NCI-H2107 (cell line): ENCODE data around the gene TTC9B.
"Not testable (repeated sequence)": the region's sequence is repeated elsewhere in the genome, so short reads cannot be mapped to it uniquely, and the experiment has no call there.

Experiments
- DNase-seq: peaks from one replicate; lab custom pipeline; 2025; lab: John Stamatoyannopoulos, UW

TTC9B gene

DNA sequence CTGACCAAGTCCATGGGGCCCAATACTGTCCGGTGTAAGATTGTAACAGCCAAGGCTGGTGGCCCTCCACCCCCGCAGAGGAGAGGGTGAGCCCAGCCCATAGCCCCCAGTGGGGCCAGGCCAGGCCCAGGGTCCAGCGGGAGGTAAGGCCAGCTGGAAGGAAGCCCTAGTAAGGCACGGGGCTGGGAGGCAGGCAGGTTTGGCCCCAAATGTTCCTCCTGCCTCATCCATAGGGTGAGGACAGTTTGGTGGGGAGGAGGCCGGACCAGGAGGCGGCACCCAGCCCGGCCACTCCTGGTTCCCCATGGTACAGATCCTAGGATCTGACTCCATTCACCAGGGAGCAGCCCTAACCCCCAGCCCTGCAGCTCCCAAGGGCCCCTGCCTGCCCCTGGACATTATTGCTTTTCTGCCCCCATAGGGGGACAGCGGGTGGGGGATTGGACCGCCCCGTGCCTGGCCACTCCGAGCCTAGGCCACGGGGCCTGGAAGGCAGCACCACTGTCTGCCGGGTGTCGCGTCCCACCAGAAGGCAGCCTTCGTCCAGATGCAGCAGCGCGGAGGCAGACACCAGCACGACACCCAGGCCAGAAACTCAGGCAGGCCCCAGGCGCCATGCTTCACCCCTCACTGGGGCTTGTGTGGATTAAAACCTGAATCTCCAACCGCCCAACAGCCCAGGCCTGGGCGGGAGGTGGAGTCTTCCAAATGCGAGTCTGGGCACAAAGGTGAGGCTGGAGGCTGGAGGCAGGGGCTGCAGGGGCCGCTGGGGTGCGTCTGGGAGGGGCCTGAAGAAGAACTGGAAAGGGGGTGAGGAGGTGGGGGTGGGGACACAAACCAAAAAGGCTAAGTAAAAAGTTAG is 15.0 kb upstream of the TTC9B start:
- DNase-seq = no peak

DNA sequence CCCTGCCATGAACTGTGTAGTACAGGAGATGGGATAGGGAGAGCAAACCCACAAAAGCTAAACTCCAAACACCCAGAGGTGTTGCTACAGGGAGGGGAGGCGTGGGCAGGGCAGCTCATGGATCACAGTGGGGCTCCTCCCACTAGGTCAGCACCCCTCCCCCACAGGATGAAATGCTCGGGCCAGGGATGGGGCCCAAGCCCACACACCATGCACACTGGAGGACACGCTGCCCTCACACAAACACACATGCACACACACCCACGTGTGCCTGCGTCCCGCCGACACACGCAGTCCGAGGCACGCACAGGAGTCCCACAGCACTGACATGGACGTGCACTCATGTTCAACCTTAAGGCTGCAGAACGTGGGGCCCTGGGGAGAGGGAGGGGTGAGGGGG is 14.3 kb upstream of the TTC9B start:
- DNase-seq = no peak

DNA sequence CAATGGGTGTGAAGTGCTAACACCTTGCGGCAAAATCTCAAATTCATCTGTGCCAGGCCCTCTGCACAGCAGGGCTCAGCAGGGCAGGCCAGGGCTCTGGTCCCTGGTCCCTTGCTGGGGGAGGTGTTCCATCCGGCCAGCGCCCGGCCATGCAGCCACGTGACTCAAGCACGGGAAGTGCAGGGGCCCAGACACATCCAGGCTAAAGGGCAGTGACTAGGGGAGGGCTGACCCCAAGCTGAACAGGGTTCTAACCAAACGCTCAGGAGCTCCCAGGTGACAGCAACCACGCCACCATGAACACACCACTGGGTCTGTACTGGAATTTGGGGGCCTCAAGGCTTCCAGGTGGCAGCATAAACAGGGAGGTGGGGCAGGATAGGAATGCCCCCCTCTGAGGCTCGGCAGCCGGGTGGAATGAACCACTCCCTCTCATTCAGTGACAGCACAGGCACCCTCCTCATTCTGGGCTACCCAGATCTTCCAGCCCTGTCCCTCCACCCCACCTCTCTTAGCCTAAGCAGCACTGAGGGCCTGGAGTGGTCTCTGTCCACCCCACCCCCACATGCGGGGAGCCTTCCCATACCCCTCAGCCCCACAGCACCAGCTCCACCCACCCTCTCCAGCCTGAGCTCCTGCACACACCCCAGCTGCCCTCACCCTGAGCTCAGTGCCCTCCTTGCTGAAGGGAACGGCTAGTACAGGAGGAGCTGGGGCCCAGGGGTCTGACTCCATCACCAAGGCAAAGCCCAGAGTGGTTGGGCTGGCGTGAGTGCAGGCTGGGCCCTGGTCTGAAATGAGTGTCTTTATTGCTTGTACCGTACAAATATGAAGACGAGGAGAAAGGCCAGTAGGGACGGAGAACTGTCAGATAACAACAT is 13.6 kb upstream of the TTC9B start:
- DNase-seq = no peak

DNA sequence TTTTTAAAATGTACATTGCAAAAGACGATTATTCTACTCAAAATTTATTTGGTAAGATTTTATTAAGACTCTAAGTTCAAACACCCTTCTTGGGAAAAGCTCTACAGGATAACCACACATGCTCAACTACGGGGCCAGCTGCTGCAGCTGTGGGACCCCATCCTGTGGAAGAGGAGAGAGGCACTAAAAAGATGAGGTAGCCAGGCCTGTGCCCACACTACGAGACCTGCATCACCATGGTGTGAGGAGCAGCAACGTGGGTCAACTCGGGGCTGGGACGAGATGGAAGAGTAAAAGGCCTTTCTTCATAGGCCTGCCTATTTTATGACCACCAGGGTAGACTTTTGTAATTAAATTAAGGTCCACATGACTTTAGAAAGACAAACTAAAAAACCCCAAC is 12.9 kb upstream of the TTC9B start:
- no peak for DNase-seq

DNA sequence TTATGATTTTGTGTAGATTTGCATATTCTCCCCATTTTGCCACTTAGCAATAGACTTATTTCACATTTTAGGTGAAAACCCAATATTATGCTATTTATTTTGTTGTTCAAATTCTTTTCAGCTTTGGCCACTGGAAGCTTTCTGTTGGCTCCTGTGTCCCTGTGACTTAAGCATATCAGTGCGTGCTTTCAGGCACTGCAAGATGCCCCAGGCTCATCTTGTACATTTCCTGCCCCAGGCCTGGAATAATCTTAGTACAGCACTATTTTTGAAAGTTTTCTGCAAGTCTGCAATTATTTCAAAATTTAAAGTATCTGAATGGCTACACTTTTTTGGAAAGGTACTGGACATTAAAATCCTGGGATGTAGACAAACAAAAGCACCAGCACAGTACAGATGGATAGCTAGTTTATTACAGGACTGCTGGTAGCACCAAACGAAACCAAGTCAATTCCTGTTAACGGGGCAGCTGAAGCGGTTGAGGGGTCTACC is 11.8 kb upstream of the TTC9B start:
- no peak for DNase-seq

DNA sequence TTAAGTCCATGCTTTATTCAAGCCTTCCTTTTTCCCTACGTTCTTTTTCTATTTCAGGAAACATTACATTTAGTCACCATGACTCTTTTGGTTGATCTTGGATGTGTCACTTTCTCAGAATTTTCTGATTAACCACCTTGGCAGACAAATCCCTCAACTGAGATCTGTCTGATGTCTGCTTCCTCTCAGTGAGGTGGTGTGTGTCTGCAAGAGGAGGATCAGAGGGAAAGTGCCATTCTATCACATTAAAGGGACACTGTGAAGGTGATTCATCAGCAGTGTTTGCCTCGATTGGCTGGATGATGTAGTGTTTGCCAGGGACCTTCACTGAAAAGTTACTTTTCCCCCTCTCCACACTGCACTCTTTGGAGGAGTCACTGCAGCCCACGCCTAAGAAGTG is 11.3 kb upstream of the TTC9B start:
- no peak for DNase-seq

DNA sequence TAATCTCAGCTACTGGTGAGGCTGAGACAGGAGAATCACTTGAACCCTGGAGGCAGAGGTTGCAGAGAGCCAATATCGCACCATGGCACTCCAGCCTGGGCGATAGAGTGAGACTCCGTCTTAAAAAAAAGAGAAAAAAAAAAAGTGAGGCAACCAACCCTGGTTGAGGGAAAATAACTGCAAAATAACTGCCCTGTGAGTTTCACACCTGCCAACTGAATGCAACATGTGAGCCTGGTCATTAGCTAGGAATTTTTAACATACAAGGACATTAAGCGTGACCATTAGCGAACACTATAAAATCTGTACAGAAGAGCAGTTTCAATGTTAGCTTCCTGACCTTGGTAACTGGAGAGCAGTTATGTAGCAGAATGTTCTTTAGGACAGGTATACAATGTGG is 10.7 kb upstream of the TTC9B start:
- no peak for DNase-seq

DNA sequence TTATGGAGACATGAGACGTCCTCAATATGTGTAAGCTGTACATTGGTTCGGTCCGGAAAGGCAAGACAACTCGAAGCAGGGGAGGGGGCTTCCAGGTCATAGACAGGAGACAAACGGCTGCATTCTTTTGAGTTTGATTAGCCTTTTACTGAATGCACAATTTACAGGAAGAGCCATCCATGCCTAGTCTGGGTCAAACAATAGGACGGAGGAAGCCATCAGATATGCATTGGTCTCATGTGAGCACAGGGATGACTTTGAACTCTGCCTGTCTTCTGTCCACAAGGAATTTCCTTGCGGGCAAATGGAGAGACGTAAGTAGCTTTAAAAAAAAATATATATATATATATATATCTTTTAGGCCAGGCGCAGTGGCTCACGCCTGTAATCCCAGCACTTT is 10.2 kb upstream of the TTC9B start:
- DNase-seq = no peak

DNA sequence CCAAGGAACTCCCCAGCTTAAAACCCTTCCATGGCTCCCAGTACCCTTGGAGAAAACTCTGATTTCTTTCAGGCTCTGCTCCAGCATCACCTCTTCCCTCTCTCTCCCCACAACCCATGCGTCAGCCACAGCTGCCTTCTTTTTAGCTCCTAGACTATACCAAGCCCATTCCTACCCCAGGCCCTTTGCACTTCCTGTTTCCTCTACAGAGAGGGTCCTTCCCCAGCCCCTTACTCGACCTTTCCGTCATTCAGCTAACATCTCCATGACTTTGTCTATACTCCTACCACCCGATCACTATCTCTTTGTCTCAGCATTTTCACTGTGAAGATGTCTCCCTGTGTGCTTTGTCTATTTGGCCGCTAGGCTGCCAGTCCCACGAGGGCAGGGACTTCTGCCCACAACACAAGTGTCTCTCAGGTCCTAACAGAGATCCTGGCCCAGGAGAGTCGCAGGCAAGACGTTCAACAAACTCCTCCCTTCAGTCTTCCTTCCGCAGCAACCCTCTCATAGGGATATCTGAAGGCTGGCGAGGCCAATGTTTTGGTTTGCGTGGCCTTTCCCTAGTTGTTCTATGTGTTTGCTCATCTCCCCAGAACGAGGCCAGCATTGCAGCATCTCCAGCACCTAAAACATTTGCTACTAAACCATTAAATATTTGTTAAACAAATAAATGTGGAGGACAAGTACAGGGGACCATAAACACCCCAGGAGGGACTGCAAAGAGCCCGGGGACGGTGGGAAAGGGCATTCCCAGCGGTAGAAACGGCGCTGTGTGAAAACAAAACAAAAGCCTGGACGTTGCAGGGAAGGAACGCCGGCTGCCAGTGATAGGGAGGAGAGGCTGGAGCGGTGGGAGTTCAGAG is 7.5 kb upstream of the TTC9B start:
- no peak for DNase-seq

DNA sequence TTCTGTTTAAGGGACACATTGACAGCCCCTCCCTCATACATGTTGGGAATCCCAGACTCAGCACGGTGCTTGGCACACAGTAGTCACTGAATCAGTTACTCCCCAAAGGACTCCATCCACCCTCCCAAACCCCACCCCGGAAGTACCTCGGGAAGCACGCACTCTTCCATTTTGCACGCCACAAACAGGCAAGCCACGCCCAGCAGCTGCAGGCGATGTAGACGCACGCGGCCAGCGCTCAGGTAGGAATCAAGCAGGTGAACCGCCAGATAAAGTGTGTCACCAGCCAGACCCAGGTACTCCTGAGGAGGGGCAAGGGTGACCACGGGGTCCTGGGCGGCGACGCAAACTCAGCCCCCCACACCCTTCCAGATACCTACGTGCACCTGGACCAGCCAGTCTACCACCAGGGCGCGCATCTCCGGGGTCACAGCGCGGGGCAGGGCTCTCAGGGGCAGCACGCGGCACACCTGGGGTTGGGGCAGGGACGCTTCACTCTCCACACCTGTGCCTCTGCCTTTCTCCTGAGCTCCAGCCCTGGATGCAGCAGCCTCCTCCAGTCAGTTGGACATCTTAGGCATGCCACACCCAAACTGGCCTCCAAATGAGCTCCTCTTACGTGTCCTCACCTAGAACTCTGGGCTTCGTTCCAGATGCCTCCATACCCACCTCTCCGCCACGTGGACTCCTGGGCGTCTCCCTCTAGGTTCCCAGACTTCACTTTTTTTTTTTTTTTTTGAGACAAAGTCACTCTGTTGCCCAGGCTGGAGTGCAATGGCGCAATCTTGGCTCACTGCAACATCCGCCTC is 6.4 kb upstream of the TTC9B start:
- no peak for DNase-seq

DNA sequence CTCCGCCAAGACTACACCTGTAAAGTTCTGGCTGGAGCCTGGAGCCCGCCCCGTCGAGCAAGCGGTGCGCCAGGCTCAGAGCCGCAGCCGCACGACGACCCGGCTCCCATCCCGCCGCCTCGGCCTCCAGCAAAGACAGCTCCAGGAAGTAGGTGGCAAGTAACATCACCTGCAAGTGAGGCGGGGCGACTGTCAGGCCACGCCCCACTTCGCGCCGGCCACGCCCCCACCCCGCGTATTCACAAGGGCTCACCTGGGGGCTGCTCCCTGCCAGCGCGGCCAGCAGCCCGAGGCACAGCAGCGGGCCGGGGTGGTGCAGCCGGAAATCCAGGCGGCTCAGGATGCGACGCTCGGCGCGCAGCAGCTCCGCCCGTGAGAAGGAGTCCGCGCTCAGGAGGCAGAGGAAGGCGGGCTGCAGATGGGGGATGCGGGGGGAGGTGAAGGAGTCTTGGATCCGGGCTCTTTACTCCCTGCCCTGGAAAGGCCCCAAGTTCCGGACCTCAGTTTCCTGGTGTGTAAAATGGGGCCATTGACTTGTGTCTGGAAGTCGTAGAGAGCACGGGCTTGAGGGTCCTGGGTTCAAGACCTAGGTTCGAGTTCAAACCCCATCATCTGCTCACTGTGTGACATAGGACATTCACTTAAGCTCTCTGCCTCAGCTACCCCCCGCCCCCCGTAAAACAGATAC is 5.1 kb upstream of the TTC9B start:
- DNase-seq = no peak

DNA sequence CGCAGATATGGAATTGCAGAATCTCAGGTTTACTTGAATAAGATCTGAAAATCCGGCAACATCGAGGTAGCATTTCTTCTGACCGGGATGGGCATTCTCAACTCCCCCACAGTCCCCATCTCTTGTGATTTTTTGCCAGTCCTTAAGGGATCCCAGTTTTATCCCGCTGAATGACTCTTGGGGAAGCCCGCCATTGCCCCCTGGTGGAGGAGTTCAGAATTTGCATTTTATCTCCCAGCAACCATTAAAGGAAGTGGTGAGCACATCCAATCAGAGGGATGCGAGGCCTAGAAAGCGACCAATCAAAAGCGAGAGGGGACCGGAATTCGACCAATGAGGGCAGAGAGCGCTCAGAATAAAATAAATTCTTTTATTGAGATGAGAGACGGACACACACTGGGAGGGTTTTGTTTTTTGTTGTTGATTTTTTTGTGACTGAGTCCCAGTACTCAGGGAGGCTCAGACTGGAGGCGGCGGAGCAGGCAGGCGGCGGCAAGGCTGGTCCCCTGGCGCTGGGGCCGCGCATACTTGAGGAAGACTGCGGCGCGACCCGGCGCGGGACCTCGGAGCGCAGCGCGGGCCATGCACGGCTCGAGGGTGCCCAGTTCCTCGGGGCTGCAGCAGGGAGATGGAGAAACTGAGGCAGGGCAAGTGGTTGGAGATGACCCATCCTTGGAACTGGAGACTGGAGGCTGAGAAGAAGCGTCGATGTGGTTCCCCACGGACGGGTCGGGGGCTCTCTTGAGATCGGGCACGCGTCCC is 3.9 kb upstream of the TTC9B start:
- DNase-seq = peak; percentile 68

DNA sequence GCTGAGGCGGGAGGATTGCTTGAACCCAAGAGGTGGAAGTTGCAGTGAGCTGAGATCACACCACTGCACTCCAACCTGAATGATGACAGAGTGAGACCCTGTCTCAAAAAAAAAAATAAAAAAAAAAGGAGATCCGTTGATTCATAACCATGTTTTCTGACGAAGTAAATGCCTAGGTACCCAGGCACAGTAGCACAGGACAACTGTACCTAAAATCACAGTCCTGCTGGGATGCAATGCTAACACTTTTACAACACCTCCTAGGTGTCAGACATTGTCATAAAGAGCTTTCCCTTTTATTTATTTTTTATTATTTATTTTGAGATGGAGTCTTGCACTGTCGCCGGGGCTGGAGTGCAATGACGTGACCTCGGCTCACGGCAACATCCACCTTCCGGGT is 2.5 kb upstream of the TTC9B start:
- no peak for DNase-seq

DNA sequence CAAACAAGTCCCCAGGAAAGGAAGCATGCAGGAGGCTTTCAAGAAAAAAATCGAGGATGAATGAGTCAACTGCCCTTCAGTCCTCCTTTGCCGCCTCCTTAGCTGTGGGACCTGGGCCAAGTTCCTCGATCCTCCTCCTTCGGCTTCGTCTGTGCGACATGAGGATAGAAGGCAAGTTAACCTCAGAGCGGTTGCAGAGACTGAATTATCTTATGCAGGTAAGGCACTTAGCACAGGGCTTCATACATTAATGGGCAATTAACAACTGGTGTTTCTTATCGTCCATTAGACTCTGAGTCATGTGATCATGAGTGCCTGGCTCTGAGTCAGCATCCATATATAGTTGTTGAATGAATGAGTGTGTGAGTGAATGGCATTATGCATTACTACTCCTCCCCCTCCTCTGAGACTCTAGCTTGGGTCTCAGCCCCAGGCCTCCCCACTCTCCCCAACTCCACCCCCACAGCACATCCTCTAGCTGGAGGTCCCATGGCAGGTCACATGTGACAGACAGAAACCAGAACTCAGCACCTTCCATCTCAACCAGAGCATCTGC is 1.6 kb upstream of the TTC9B start:
- no peak for DNase-seq

DNA sequence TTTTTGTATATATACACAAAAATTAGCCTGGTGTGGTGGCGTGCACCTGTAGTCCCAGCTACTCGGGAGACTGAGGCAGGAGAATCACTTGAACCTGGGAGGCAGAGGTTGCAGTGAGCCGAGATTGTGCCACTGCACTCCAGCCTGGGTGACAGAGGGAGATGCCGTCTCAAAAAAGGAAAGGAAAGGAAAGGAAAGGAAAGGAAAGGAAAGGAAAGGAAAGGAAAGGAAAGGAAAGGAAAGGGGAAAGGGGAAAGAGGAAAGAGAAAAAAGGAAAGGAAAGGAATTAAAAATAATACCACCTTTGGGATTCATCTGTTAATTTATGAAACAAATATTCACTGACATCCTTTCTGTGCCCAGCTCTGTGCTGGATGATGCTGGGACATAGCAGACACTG is 845 bp upstream of the TTC9B start:
- not testable (repeated sequence) for DNase-seq

DNA sequence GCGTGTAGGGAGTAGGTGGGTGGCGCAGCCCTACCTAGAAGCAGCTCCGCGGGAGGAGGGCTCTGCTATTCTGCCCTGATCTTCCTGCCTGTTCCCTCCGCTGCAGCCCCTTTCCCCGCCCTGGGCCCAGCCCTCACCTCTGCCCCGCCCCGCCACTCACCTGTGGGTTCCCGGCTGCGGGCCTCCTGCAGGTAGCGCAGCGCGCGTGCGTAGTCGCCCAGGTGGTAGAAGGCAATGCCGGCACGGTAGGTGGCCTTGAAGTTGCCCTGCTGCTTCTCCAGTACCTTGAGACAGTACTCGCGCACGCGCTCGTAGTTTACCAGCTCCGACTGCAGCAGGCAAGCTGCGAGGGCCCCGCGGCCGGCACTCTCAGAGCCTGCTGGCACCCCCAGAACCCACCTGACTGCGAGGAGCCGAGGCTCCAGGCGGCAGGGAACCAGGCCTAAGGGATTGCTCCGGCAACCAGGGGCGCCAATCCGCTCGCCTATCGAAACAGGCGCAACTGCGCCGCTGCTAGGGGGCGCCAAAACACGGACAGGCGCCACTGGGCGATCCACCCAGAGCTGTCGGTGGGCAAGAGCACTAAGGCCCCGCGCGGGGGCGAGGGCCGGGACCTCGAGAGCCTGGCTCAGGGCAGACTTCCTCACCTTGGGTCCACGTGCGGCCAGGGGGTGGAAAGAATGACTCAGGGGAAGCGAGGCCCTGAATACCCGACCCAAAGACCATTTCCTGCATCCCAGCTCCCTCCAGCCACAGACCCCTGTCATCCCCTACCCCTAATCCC is 965 bp downstream of the TTC9B start:
- DNase-seq = peak; percentile 39

DNA sequence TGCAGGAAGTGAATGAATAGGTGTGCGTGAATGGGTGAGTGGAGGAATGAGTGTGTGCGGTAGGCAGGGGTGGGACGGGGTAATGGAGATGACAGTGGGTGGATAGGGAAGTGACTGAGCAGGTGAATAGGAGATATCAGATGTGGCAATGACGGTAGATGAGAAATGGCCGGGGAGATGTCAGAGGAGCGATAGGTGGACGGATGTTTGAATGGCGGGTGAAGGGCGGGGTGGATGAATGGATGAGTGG is 1.5 kb downstream of the TTC9B start:
- DNase-seq = no peak

DNA sequence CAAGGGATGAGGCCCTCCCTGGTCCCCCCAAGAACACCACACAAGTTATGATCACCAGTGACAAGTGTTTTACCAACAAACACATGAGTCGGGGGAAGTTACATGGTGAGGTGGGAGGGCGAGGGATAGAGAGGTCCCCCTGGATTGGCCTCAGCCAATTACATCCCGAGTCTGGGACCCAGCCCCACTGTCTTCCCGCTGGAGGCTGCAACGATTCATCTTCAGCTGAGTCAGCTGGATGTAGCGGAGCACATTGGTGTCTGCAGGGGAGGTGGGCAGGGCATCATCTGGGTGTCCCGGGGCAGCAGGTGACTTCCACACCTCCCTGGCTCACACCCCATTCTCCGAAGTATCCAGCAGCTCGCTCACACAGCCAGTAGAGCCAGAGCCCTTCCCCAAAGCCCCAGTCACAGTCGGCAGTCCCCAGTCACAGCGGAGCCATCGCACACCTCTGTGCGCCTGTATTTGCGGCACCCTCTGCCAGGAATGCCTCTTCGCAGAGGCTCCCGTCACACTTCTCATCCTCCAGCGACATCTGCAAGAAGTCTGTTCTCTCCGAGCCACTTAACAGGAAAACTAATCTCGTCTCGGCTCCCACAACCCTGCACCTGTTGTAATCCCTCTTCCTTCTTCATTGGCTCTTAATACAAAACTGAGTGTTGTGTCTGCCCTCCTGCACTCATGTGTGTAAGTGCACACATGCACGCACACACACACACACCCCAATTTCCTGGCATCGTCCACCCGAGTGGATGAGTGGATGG is 2.0 kb downstream of the TTC9B start:
- DNase-seq = no peak
